Middle frontal gyrus (tissue), 1 donor: ENCODE results near the gene RNF144A.

Experiments used
- DNase-seq: peaks from one replicate; pipeline ENCODE4 v3.0.0-alpha.2; 2015; ENCODE audit warnings: low spot score; ENCODE audit errors: extremely low spot score

Gene RNF144A

DNA sequence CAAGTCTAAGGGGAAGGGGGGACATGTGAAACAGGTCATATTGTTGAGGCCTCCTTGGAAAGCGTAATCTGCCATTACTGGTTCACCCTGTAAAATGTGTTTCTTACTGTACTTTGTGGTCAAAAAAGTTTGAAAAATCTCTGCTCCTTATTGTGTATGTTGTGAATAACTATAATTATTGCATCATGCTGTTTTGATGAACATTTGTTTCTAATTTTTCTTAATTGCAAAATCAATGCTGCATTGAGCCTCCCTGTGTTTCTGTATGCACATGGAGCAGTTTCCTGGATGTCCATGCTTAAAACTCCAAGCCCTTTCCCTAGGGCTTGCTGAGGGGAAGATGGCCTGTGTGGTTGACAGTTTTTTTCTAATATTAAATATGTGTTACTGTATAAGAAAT is 158.6 kb downstream of the RNF144A start:
- no peak for DNase-seq

DNA sequence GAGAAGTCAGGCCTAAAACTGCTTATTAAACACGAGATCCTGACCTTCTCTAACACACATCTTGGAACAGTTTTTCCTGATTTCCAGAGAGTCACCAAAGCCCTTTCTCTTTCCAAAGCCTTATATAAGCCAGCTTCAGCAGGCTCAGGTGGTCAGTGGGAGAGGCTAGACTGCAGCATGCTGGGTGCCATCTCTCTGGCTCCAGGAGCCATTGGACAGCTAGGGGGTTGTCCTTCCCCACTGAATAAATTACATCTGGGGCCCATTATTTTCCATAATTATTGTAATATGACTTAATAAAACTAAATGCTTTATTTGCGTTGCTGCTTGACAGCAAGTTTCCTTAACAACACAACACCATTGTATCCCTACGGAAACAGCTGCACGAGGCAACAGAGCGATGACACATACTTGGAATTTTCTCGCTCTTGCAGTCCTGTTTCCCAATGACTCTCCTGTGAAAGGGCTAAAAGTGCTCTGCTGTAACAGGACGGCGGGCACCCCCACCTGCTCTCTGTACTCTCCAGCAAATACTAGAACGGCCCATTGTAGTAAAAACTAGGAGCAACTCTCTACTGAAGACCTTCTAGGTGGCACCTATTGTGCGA is 160.6 kb downstream of the RNF144A start:
- DNase-seq, result no peak

DNA sequence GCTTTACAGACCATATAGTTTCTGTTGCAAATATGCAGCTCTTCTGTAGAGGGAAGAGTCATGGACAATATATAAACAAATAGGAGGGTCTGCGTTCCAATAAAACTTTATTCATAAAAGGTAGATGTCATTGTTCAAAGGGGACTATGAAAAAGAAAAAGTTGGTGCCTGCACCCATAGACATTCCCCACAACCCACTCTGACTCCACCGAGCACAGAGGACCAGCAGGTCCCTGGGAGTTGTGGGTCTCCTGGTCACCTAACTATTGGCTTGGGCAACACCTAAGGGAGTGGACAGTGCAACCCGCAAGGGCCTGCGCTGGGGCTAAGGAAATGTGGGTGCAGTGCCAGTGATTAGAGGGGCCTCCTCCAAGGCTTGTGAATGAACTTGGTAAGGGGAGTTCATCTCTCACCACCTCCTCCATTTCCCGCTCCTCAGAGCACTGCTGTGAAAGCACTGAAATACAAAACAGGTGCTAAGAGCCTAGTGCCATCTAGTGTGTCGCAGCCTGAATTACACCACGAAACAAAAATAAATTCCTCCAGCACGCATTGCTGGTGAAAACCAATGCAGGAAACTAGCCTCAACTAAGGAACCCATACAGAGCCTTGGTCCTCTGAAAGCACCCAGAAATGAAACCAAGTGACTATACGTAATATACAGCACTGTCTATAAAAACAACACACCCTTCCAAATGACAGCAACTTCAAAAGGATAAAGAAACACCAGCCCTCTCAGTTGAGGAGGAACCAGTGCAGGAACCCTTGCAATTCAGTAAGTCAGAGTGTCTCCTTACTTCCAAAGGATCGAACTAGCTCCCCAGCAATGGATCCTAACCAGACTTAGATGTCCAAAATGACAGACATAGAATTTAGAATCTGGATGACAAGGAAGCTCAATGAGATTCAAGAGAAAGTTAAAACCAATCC is 166.6 kb downstream of the RNF144A start:
- DNase-seq, result no peak

DNA sequence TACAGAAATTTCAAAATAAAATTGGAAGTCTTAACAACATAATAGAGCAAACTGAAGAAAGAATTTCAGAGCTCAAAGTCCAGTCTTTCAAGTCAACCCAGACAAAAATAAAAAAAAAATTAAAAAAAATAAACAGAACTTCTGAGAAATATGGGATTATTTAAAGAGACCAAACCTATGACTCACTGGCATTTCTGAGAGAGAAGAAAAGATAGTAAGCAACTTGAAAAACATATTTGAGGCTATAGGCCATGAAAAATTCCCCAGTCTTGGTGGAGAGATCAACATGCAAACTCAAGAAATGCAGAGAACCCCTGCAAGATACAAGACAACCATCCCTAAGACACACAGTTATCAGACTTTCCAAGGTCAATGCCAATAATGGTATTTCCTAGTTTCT is 167.4 kb downstream of the RNF144A start:
- DNase-seq, result no peak

DNA sequence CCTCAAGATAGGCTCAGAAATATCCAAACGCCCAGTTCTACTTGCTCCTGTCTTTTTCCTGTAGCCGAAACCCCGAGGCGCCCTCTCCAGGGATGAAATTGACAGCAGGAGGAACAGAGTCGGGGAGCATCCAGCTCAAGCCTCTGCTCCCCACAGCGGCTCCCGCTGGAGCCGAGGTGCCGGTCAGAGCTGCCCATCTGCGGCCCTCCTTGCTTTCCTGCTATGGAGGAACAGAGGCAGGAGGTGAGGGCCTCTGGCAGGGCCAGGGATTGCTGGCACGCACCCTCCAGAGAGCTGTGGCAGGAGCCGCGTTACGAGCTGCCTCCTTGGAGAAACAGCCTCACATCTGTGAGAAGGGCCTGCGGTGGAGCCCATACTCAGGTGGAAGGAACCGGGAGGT is 172.1 kb downstream of the RNF144A start:
- DNase-seq, result no peak

DNA sequence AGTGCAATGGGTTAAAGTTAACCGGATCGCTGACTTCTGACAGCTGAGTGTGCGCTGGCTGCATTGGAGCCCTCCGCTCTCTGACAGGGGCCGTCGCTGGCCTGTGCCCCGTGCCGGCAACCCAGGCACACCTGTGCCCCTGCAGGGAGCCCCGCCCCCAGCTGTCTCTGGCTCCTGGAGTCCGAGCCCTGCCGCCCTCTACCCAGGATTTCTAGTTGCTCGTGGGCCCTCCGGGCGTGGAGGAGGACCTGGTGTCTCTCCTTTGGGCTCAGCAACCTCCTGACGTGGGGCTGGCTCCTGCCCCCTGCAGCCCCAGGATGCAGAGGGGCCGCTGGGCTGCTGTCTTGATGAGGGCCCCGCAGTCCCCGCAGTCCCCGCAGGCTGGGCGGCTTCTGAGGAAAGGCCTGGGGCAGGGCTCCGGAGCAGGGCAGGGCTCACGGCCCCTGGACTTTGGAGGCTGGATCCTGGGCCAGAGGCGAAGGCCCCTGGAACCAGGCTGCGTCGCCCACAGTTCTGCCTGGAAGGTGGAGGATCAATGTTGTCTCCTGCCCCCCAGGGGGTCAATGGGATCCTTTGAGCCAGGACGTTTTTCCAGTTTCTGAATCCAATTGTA is 172.8 kb downstream of the RNF144A start:
- no peak for DNase-seq

DNA sequence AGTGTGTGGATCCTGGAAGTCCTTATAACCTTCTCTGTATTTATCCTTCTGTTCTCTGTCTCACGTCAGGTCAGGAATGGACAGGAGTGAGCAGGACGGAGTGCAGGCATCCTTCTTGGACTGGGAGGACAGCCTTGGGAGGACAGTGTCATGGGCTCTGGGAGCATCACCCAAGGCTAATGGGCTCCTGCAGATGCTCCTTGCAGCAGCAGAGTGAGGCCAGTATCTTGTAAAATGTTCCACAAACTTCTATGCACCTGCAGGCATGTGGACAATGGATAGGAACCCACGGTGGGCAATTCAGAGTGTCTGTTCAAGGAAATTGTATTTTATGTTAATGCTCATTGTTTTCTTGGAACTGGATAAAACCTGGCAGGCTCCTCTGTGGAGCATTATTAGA is 176.2 kb downstream of the RNF144A start:
- DNase-seq, result no peak
